Glutamatergic neuron (in vitro differentiated cells): ENCODE measurements around the gene BUD13. TPM values are rescaled to one million over a fixed set of nuclear protein-coding genes. Genes with fewer than 3 reads are reported as not detected.

Experiments used
- DNase-seq: peaks from one replicate; pipeline ENCODE4 v3.0.0; 2022
- H3K27ac Mint-ChIP-seq: one replicate; pipeline ENCODE4 v1.8.0; 2020; ENCODE audit warnings: mild to moderate bottlenecking, mixed read lengths, inconsistent platforms; ENCODE audit not compliant: unreplicated experiment
- H3K27me3 Mint-ChIP-seq: one replicate; pipeline ENCODE4 v1.8.0; 2020; ENCODE audit warnings: mild to moderate bottlenecking, moderate library complexity, mixed read lengths, inconsistent platforms; ENCODE audit not compliant: unreplicated experiment
- H3K36me3 Mint-ChIP-seq: one replicate; pipeline ENCODE4 v1.8.0; 2020; ENCODE audit warnings: mild to moderate bottlenecking, mixed read lengths, inconsistent platforms; ENCODE audit not compliant: unreplicated experiment
- H3K4me1 Mint-ChIP-seq: one replicate; pipeline ENCODE4 v1.8.0; 2020; ENCODE audit warnings: mild to moderate bottlenecking, low read depth, mixed read lengths, inconsistent platforms; ENCODE audit not compliant: unreplicated experiment
- H3K4me3 Mint-ChIP-seq: one replicate; pipeline ENCODE4 v1.8.0; 2020; ENCODE audit warnings: mild to moderate bottlenecking, mixed read lengths, inconsistent platforms; ENCODE audit not compliant: unreplicated experiment
- H3K9me3 Mint-ChIP-seq: one replicate; pipeline ENCODE4 v1.8.0; 2020; ENCODE audit warnings: mild to moderate bottlenecking, moderate library complexity, mixed read lengths, inconsistent platforms; ENCODE audit not compliant: unreplicated experiment
- total RNA-seq: library from RNA; stranded (reverse); fragmentation: NEBNext Ultra II Directional; extraction: Animal tissue kit (Norgen Biotek cat#: 25700); gene quantifications from one replicate; pipeline ENCODE4 v1.2.1, GENCODE V29; 2021; ENCODE audit not compliant: unreplicated experiment
- TF ChIP-seq, protein P1 (sequence below): fragments of 200-600 bp; sonication (generic); IDR thresholded peaks from one replicate; pipeline ENCODE4 v1.5.0; 2021; ENCODE audit not compliant: partially characterized antibody, unreplicated experiment

Gene BUD13
- total RNA-seq, 1 donor from 2014 or later = 17.0 TPM

DNA sequence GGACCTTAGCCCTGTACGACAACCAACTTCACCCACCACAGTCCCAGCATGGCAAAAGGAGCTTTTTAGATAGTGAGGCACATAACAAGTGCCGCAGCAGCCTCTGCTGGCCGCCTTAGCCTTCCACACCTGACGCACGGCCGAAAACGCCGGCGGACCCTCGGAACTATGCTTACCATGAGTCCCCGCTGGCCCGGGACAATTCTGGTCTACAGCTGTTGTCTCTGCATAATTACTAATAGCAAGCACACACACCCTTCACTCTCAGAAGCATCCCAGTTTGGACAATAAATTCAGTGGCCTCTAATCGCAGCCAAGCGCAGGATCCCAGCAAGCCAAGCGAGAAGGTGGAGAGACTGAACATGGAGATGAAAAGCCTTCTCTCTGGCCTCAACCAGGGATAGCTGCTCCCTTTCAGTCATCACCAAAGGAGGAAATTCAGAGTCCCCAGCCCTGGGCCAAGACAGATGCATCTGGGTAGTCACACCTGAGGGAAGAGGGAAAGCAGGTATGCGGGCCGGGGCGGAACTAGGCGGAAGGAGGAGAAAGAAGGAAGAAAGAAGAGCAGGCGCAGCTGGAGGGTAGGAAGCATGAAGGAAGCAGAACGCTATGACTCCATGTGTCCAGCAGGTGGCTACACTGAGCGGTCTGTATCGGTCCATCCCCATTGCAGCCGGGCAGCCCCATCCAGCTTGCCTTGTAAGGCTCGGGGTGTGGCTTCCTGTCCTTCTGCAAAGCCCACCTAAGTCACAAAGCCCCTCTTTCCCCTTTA, 40.3 kb downstream of the BUD13 start:
- peak; percentile 82 for DNase-seq
- no peak overlapping the region for H3K4me3 Mint-ChIP-seq
- peak overlapping the region; percentile 25 for H3K27ac Mint-ChIP-seq
- TF ChIP-seq, protein P1, sequence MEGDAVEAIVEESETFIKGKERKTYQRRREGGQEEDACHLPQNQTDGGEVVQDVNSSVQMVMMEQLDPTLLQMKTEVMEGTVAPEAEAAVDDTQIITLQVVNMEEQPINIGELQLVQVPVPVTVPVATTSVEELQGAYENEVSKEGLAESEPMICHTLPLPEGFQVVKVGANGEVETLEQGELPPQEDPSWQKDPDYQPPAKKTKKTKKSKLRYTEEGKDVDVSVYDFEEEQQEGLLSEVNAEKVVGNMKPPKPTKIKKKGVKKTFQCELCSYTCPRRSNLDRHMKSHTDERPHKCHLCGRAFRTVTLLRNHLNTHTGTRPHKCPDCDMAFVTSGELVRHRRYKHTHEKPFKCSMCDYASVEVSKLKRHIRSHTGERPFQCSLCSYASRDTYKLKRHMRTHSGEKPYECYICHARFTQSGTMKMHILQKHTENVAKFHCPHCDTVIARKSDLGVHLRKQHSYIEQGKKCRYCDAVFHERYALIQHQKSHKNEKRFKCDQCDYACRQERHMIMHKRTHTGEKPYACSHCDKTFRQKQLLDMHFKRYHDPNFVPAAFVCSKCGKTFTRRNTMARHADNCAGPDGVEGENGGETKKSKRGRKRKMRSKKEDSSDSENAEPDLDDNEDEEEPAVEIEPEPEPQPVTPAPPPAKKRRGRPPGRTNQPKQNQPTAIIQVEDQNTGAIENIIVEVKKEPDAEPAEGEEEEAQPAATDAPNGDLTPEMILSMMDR = peak; percentile 90
- H3K4me1 Mint-ChIP-seq = peaks cover 20% of the 10 kb centered on the region
- no peaks in the 10 kb centered on the region for H3K9me3 Mint-ChIP-seq
- H3K27me3 Mint-ChIP-seq = peaks cover 6% of the 10 kb centered on the region
- H3K36me3 Mint-ChIP-seq = no peaks in the 10 kb centered on the region

DNA sequence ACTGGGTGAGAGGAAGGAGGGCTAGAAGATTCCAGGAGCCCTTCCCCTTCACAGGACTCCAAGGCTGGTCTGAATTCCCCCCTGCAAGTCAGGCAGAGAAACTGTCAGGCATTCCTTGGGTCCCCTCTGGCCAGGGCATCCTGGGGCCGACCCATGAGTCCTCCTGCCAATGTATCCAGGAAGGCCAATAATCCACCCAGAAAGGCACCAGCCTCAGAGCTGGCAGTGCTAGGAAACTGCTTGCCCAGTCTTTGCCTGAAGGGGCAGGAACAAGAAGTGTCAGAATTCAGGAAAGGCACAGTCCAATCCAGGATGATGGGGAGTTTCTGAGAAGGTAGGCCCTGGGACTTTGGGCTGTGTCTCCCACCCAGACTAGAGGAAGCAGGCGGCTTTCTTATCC, 41.0 kb downstream of the BUD13 start:
- TF ChIP-seq, protein P1 = no peak
- H3K27me3 Mint-ChIP-seq = peaks cover 6% of the 10 kb centered on the region
- no peaks in the 10 kb centered on the region for H3K36me3 Mint-ChIP-seq
- no peak overlapping the region for H3K4me3 Mint-ChIP-seq
- no peak for DNase-seq
- no peak overlapping the region for H3K27ac Mint-ChIP-seq
- H3K9me3 Mint-ChIP-seq = no peaks in the 10 kb centered on the region
- H3K4me1 Mint-ChIP-seq = peaks cover 20% of the 10 kb centered on the region

DNA sequence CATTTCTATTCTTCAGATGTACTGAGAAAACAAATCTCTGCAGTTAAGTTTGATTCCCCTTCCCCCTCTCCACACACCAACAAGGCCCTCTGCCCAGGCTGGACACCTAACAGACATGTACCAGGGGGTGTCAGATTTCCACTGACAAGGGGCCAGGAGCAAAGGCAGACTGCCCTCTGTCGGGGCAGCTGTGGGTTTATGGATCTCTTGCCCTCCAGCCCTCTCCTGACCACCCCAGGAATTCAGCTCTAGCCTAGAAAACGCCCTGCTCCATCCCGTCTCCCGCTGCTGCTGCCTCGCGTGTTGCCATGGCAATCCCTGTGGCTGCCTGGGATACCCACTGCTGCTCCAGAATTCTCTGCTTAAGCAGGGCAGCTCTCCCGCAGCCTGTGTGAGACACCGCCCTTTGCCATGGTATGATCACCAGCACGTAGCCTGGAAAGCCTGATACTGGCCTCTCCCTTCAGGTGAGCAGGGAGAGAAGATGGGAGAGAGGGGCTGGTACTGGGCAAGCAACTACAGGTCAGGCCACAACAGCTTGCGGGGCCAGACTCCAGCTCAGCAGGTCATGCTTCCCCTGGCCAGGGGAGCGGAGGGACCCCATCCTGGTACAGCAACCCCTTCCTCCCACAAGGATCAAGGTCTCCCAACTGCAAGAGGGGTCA, 41.6 kb downstream of the BUD13 start:
- peaks cover 8% of the 10 kb centered on the region for H3K27me3 Mint-ChIP-seq
- no peak overlapping the region for H3K4me3 Mint-ChIP-seq
- H3K27ac Mint-ChIP-seq = no peak overlapping the region
- TF ChIP-seq, protein P1 = no peak
- no peaks in the 10 kb centered on the region for H3K36me3 Mint-ChIP-seq
- H3K9me3 Mint-ChIP-seq = no peaks in the 10 kb centered on the region
- peaks cover 21% of the 10 kb centered on the region for H3K4me1 Mint-ChIP-seq
- DNase-seq = peak; percentile 73

DNA sequence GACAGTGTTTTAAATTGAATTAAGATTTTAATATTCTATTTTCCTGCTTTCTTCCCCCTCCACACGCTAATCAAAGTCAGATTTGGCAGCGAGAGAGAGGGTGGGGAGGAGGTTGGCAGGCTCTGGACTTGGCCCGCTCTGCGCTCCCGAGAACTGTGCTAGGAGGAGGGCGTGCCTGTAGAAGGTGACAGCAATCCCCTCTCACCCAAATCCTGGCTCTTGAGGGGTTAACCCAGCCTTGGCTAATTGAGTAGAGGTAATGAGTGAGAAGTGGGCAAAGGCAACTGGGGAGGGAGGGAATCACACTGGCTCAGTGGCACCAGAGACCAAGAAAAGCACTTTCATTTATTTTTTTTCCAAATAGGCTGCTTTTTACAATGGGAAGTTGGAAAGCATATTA, 42.2 kb downstream of the BUD13 start:
- no peaks in the 10 kb centered on the region for H3K9me3 Mint-ChIP-seq
- DNase-seq = no peak
- H3K27me3 Mint-ChIP-seq = peaks cover 9% of the 10 kb centered on the region
- H3K4me1 Mint-ChIP-seq = peaks cover 21% of the 10 kb centered on the region
- H3K36me3 Mint-ChIP-seq = no peaks in the 10 kb centered on the region
- TF ChIP-seq, protein P1 = no peak
- no peak overlapping the region for H3K27ac Mint-ChIP-seq
- no peak overlapping the region for H3K4me3 Mint-ChIP-seq

DNA sequence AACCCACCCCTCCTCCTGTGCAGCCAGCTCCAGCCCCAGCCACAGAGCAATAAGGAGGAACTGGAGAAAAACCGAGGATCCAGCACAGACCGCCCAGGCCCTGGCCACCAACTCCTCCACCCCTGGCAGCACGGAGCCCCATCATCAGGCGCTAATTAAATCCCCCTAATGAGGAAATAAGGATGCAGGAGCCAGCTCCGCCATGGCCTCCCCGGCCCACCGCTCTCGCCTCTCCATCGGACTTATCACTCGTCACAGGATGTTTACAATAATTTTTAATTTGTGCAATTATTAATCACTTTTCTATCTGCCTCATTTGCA, 42.6 kb downstream of the BUD13 start:
- Mint-ChIP-seq H3K27me3 (peaks cover 9% of the 10 kb centered on the region), H3K4me3 (no peak overlapping the region), H3K4me1 (peaks cover 21% of the 10 kb centered on the region), H3K36me3 (no peaks in the 10 kb centered on the region), H3K9me3 (no peaks in the 10 kb centered on the region), H3K27ac (no peak overlapping the region)
- DNase-seq = no peak
- TF ChIP-seq, protein P1 = no peak
